Osteocyte (in vitro differentiated cells): ENCODE measurements around the gene KCNQ5. TPM values are rescaled to one million over a fixed set of nuclear protein-coding genes. Genes with fewer than 3 reads are reported as not detected.

Source experiments
- DNase-seq: peaks from one replicate; pipeline ENCODE4 v3.0.0; 2021; ENCODE audit warnings: mixed read lengths; ENCODE audit not compliant: unreplicated experiment; ENCODE audit errors: extremely low spot score
- H3K27ac Mint-ChIP-seq: one replicate; pipeline ENCODE4 v1.8.0; 2021; ENCODE audit warnings: mild to moderate bottlenecking, mixed read lengths; ENCODE audit not compliant: unreplicated experiment
- H3K27me3 Mint-ChIP-seq: one replicate; pipeline ENCODE4 v1.8.0; 2021; ENCODE audit warnings: mixed read lengths; ENCODE audit not compliant: unreplicated experiment
- H3K36me3 Mint-ChIP-seq: one replicate; pipeline ENCODE4 v1.8.0; 2021; ENCODE audit warnings: mixed read lengths; ENCODE audit not compliant: unreplicated experiment
- H3K4me1 Mint-ChIP-seq: one replicate; pipeline ENCODE4 v1.8.0; 2021; ENCODE audit warnings: mixed read lengths; ENCODE audit not compliant: unreplicated experiment
- H3K4me3 Mint-ChIP-seq: one replicate; pipeline ENCODE4 v1.8.0; 2021; ENCODE audit warnings: mild to moderate bottlenecking, moderate library complexity, mixed read lengths; ENCODE audit not compliant: unreplicated experiment
- H3K9me3 Mint-ChIP-seq: one replicate; pipeline ENCODE4 v1.8.0; 2021; ENCODE audit warnings: mixed read lengths; ENCODE audit not compliant: unreplicated experiment
- CTCF ChIP-seq: fragments of 200-600 bp; sonication (generic); IDR thresholded peaks from 2 replicates; pipeline ENCODE4 v1.5.0; 2021; ENCODE audit warnings: antibody characterized with exemption, mild to moderate bottlenecking, moderate library complexity
- total RNA-seq: library from RNA; stranded (reverse); gene quantifications from 2 replicates; pipeline ENCODE4 v1.2.1, GENCODE V29; 2021

Gene KCNQ5
- total RNA-seq, 1 donor from 2014 or later = 7.2 TPM

GRCh38 chr6:73058736-73059135 is 436.9 kb downstream of the KCNQ5 start:
- Mint-ChIP-seq H3K27me3 (no peaks in the 10 kb centered on the region), H3K27ac (no peak overlapping the region), H3K36me3 (no peaks in the 10 kb centered on the region), H3K4me1 (peaks cover 9% of the 10 kb centered on the region), H3K4me3 (no peak overlapping the region), H3K9me3 (peaks cover 8% of the 10 kb centered on the region)
- no peak for DNase-seq
- no peak for TF ChIP-seq CTCF

GRCh38 chr6:73062130-73062529 is 440.3 kb downstream of the KCNQ5 start:
- Mint-ChIP-seq H3K27ac (no peak overlapping the region), H3K4me3 (no peak overlapping the region), H3K27me3 (no peaks in the 10 kb centered on the region), H3K9me3 (peaks cover 13% of the 10 kb centered on the region), H3K4me1 (peaks cover 9% of the 10 kb centered on the region), H3K36me3 (no peaks in the 10 kb centered on the region)
- no peak for DNase-seq
- no peak for TF ChIP-seq CTCF

- Mint-ChIP-seq H3K36me3 (no peaks in the 10 kb centered on the region), H3K4me3 (no peak overlapping the region)
Observed at GRCh38 chr6:73062837-73063236, 441.0 kb downstream of the KCNQ5 start.

GRCh38 chr6:73064266-73064665 is 442.4 kb downstream of the KCNQ5 start:
- Mint-ChIP-seq H3K9me3 (peaks cover 5% of the 10 kb centered on the region), H3K27ac (no peak overlapping the region), H3K4me1 (peaks cover 9% of the 10 kb centered on the region), H3K27me3 (no peaks in the 10 kb centered on the region), H3K36me3 (no peaks in the 10 kb centered on the region), H3K4me3 (no peak overlapping the region)
- no peak for TF ChIP-seq CTCF
- DNase-seq = no peak

More at GRCh38 chr6:73062837-73063236, 441.0 kb downstream of the KCNQ5 start:
- no peak for TF ChIP-seq CTCF
- peaks cover 13% of the 10 kb centered on the region for H3K9me3 Mint-ChIP-seq
- no peak overlapping the region for H3K27ac Mint-ChIP-seq
- peaks cover 9% of the 10 kb centered on the region for H3K4me1 Mint-ChIP-seq
- no peak for DNase-seq
- no peaks in the 10 kb centered on the region for H3K27me3 Mint-ChIP-seq

- Mint-ChIP-seq H3K36me3 (no peaks in the 10 kb centered on the region), H3K4me3 (no peak overlapping the region), H3K27ac (no peak overlapping the region), H3K27me3 (no peaks in the 10 kb centered on the region), H3K9me3 (no peaks in the 10 kb centered on the region), H3K4me1 (no peaks in the 10 kb centered on the region)
- no peak for DNase-seq
- TF ChIP-seq CTCF = no peak
Observed at GRCh38 chr6:73073238-73073637, 451.4 kb downstream of the KCNQ5 start.
